ENCODE data around the gene ZNF777.

ZNF777 gene

GRCh38 chr7:149440222-149440621 is 20.6 kb downstream of the ZNF777 start:
- no peak overlapping the region for H3K4me3 ChIP-seq (ENCODE audit: low read depth, low read length)
- no peak for DNase-seq (ENCODE audit: low read depth)
- TF ChIP-seq CTCF (IDR thresholded peaks at IDR 0.05; ENCODE audit: low read depth, low read length, missing control alignments) = no peak

- DNase-seq (ENCODE audit: low read depth) = no peak
- no peak overlapping the region for H3K4me3 ChIP-seq (ENCODE audit: low read depth, low read length)
- TF ChIP-seq CTCF (IDR thresholded peaks at IDR 0.05; ENCODE audit: low read depth, low read length, missing control alignments) = no peak
Observed at GRCh38 chr7:149436358-149436757, 24.5 kb downstream of the ZNF777 start.

- no peak for DNase-seq (ENCODE audit: low read depth)
- H3K4me3 ChIP-seq (ENCODE audit: low read depth, low read length) = no peak overlapping the region
- TF ChIP-seq CTCF (IDR thresholded peaks at IDR 0.05; ENCODE audit: low read depth, low read length, missing control alignments) = no peak
Observed at GRCh38 chr7:149433124-149433523, 27.7 kb downstream of the ZNF777 start.

- no peak for DNase-seq (ENCODE audit: low read depth)
- TF ChIP-seq CTCF (IDR thresholded peaks at IDR 0.05; ENCODE audit: low read depth, low read length, missing control alignments) = no peak
- no peak overlapping the region for H3K4me3 ChIP-seq (ENCODE audit: low read depth, low read length)
Observed at GRCh38 chr7:149432121-149432691, 28.7 kb downstream of the ZNF777 start.

- DNase-seq (ENCODE audit: low read depth) = no peak
- no peak for TF ChIP-seq CTCF (IDR thresholded peaks at IDR 0.05; ENCODE audit: low read depth, low read length, missing control alignments)
- no peak overlapping the region for H3K4me3 ChIP-seq (ENCODE audit: low read depth, low read length)
Observed at GRCh38 chr7:149431486-149432120, 29.3 kb downstream of the ZNF777 start.

- no peak for DNase-seq (ENCODE audit: low read depth)
- no peak for TF ChIP-seq CTCF (IDR thresholded peaks at IDR 0.05; ENCODE audit: low read depth, low read length, missing control alignments)
- H3K4me3 ChIP-seq (ENCODE audit: low read depth, low read length) = no peak overlapping the region
Observed at GRCh38 chr7:149430192-149430591, 30.7 kb downstream of the ZNF777 start.

- no peak for TF ChIP-seq CTCF (IDR thresholded peaks at IDR 0.05; ENCODE audit: low read depth, low read length, missing control alignments)
- no peak overlapping the region for H3K4me3 ChIP-seq (ENCODE audit: low read depth, low read length)
Observed at GRCh38 chr7:149427893-149428292, 33.0 kb downstream of the ZNF777 start.

More at GRCh38 chr7:149427893-149428292, 33.0 kb downstream of the ZNF777 start:
- DNase-seq (ENCODE audit: low read depth) = no peak
